Left colon (tissue), 2 donors: ENCODE measurements around the gene BMP8A. TPM values are rescaled to one million over a fixed set of nuclear protein-coding genes. Genes with fewer than 3 reads are reported as not detected.
"Not testable (repeated sequence)": the region's sequence is repeated elsewhere in the genome, so short reads cannot be mapped to it uniquely, and the experiment has no call there.

Experiments
- ATAC-seq: fragments of 200-7000 bp; cut with Tn5 transposase; one replicate; pipeline ENCODE4 v1.9.1; 2020; ENCODE audit warnings: mild to moderate bottlenecking, moderate library complexity
- DNase-seq, 2 donors: peaks; one replicate each; pipeline ENCODE4 v3.0.0-alpha.2; 2020
- intact Hi-C, 2 donors: fragments of 100-400 bp; cut with DNase I in 1 of 2; cut with micrococcal nuclease in 1 of 2; formaldehyde crosslinking; loops; one replicate each; pipeline versions ENCODE4 v1.11.2 to v1.14.0; 2022; cut with DNase I, micrococcal nuclease
- long read RNA-seq: library from polyadenylated mRNA; unstranded; transcript quantifications from one replicate; pipeline ENCODE4 v2.0.0, GENCODE V29; 2021
- total RNA-seq, 2 donors: library from RNA; stranded (reverse); fragmentation: NEBNext Ultra II Directional; extraction: Animal tissue kit (Norgen Biotek cat#: 25700); gene quantifications; one replicate each; pipeline ENCODE4 v1.2.1, GENCODE V29; 2021
- donor health status: DM: no; HTN: no; CAD: no.
- donor health status: DM: yes; HTN: yes; CAD: no.

The BMP8A gene
- total RNA-seq, result 1 to 10 TPM; 4.4 to 6.8 TPM
- long read RNA-seq, partial matches to known transcripts, result 2 of 4 reads
- long read RNA-seq, other reads (novel, unspliced or antisense), result 2 of 4 reads

DNA sequence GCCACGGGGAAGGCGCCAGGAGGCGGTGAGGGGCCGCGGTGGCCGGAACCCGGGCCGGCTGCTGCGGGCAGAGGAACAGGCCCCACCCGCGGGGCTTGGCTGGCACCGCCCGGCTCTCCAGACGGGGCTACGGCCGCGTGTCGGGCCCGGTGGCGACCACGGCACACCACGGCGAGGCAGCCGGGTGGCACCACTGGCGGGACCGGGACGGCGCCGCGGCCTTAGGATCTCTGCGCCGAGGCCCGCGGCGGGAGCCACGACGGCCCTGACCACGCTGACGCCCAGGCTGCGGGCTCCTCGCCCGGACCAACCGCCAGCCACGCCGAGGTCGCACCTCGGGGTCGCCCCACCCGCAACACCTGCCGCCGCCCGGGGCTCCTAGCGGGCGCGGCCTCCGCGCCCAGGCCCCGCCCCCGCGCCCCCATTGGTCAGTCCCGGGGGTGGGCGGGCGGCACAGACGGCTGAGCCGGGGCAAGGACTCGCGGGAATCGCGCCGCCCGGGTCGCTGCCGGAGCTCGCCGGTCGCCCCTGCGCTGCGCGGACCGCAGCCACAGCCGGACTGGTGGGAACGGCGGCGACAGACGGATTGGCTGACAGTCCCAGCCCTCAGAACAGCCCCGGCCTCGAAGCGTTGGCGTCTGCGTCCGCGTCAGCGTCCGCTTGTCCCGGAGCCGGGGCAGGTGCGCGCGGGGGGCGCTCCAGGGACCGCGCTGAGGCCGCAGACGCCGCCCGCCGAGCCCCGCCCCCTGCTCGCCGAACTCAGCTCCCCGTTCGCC, at the start of gene BMP8A:
Gene BMP8A, plus strand, starts transcription at position 491 of the 776 bp plus-strand sequence. CDS start 356 bp downstream, outside the sequence.
- DNase-seq, result peak; percentile 70 to 79
- intact Hi-C loops, result no loop called here
- peak; percentile 87 for ATAC-seq

DNA sequence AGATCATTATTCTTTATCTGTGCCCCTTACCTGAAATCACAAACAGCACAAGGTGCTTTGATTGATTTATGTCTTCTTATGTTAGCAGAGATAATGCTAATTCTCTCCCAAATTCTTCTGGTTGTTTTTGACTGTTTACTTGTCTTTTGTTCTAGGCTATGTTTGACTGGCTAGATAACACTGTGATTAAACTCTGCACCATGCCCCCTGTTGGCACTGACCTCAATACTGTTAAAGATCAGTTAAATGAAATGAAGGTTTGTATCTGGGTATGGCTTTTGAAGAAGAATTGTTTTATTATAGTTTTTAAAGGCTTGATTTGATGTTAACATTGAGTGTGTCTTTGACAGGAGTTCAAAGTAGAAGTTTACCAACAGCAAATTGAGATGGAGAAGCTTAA, 49.6 kb upstream of the BMP8A start:
- intact Hi-C loops, result no loop called here
- ATAC-seq (peak; percentile 53), DNase-seq (no peak)

DNA sequence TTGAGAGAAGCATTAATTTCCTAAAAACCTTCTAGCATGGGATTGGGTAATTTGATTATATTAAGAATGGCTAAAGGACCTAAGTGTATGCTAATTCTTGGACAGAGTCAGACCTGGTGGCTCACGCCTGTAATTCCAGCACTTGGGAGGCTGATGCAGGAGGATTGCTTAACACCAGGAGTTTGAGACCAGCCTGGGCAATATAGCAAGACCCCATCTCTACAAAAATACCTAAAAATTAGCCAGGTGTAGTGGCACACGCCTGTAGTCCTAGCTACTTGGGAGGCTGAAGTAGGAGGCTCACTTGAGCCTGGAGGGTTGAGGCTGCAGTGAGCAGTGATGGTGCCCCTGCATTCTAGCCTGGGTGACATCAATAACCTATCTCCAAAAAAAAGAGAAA, 45.9 kb upstream of the BMP8A start:
- no peak for DNase-seq
- ATAC-seq, result no peak
- intact Hi-C loops, result no loop called here

- no peak for DNase-seq
- ATAC-seq, result no peak
- intact Hi-C loops, result no loop called here
Observed at GRCh38 chr1:39446986-39447567, 44.4 kb upstream of the BMP8A start.

- peak; percentile 9 for ATAC-seq
- intact Hi-C loops, result not testable (repeated sequence)
Observed at GRCh38 chr1:39450041-39450440, 41.4 kb upstream of the BMP8A start.

GRCh38 chr1:39450956-39451606, 40.4 kb upstream of the BMP8A start:
- intact Hi-C loops, result no loop called here
- ATAC-seq (peak; percentile 24), DNase-seq (no peak)

More at GRCh38 chr1:39450041-39450440, 41.4 kb upstream of the BMP8A start:
- DNase-seq, result not testable (repeated sequence)

DNA sequence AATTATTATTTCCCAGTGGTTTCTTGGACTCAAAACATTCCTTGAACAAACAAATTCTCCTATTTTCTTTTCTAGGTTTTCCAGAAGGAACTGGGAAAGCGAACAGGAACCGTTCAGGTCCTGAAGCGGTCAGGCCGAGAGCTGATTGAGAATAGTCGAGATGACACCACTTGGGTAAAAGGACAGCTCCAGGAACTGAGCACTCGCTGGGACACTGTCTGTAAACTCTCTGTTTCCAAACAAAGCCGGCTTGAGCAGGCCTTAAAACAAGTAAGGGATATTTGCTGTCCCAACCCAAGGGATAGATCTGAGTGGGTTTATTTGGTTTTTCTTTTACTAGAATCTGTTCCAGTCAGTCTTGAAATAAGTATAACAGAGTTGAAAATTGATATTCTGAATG, 39.4 kb upstream of the BMP8A start:
- intact Hi-C loops, result no loop called here
- ATAC-seq, result no peak

GRCh38 chr1:39452540-39452939, 38.9 kb upstream of the BMP8A start:
- intact Hi-C loops, result no loop called here
- no peak for DNase-seq
- no peak for ATAC-seq

More for the DNA sequence above, 39.4 kb upstream of the BMP8A start:
- DNase-seq, result no peak

DNA sequence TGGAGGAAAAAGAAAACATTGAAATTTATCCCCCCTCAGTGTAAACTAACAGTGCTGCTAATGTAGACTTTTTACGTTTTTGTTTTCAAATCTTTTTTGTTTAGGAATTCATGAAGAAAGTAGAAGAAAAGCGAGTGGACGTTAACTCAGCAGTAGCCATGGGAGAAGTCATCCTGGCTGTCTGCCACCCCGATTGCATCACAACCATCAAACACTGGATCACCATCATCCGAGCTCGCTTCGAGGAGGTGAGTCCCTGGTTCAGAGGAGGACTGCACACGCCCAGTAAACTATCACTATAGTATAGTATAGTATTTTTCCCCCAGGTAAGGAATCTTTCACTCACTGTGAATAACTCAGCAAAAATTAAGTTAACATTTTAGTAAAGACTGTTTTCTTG, 37.8 kb upstream of the BMP8A start:
- DNase-seq (peak; percentile 20 to 41), ATAC-seq (no peak)
- intact Hi-C loops, result no loop called here

DNA sequence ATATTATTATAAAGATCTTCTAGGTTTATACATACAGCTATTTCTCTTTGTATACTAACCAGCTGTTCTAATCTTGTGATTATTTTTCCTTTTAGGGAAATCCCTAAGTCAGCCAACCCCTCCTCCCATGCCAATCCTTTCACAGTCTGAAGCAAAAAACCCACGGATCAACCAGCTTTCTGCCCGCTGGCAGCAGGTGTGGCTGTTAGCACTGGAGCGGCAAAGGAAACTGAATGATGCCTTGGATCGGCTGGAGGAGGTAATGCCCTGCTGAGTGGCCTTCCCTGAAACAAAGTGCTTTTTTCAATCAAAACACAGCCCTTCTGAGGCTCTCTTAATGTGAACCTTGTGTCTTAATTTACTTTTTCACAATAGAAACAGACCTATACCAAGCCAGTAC, 32.4 kb upstream of the BMP8A start:
- ATAC-seq (no peak), DNase-seq (no peak)
- intact Hi-C loops, result no loop called here

DNA sequence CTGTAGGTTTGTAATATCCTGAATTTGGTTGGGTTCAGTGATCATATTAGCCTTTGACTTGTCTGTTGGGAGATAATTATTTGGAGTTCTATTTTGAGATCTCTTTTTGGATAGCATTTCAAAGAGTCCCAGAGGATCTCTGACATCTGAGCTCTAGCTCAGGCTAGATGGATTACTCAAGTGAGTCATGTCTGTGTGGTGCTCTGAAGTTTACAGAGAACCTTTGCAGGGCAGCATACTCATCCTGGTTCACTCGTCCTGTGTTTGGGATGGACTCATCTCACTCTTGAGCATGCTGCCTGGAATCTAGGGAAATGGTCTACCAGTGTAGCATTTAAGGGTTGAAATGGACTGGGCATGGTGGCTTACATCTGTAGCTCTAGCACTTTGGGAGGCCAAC, 29.4 kb upstream of the BMP8A start:
- intact Hi-C loops, result no loop called here
- DNase-seq (no peak), ATAC-seq (no peak)

DNA sequence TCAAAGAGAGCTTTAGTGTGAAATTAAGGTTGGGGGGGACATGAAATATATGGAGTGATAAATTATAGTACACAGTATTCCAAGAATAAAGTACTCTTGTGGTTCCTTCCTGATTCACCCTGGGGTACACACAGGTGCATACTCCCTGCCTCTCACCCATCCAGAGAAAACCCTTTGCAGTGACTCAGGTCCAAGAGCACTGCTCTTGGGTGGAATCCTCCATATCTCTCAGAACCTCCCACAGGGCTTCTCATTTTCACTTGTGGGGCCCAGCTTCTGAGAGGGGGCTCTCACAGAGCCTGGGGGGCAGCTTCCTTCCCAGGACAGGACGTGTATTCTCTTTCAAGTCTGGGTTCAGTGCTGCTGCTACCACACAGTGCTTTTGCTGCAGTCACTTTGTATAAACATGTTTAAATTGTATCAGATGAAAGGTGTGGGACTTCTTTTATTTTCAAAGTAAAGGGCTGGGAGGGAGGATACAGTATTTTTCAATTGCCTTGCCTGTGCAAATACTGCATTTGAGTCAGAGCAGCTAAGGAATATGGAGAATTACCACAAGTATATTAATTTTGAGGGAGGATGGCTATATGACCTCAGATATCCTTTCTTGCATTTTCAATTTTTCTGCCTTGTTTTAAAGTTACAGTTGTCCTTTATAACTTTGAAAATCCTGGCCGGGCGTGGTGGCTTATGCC, 24.9 kb upstream of the BMP8A start:
- intact Hi-C loops, result no loop called here
- DNase-seq, result no peak
- ATAC-seq, result no peak

DNA sequence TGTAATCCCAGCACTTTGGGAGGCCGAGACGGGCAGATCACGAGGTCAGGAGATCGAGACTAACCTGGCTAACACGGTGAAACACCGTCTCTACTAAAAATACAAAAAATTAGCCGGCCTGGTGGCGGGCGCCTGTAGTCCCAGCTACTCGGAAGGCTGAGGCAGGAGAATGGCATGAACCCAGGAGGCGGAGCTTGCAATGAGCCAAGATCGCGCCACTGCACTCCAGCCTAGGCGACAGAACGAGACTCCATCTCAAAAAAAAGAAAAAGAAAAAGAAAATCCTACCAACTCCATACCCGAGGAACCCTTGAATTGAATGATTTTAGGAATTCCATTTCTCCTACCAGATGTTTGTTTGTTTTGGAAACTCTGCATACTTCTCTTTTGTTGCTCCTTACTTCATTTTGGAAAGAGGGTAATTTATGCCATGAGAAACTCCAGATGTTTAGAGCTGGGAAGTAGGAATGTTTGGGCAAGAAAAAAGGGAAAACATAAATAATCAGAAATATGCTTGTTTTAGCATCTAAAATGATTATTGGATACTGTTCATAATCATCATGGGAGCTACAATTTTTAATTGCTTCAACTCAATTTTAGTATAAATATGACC, 24.2 kb upstream of the BMP8A start:
- intact Hi-C loops, result not testable (repeated sequence)

GRCh38 chr1:39469150-39469549, 22.3 kb upstream of the BMP8A start:
- ATAC-seq, result no peak
- intact Hi-C loops, result no loop called here
- DNase-seq, result no peak

More for the DNA sequence above, 24.2 kb upstream of the BMP8A start:
- not testable (repeated sequence) for DNase-seq, ATAC-seq

- no peak for DNase-seq
- intact Hi-C loops, result no loop called here
- no peak for ATAC-seq
Observed at GRCh38 chr1:39470040-39470439, 21.4 kb upstream of the BMP8A start.

DNA sequence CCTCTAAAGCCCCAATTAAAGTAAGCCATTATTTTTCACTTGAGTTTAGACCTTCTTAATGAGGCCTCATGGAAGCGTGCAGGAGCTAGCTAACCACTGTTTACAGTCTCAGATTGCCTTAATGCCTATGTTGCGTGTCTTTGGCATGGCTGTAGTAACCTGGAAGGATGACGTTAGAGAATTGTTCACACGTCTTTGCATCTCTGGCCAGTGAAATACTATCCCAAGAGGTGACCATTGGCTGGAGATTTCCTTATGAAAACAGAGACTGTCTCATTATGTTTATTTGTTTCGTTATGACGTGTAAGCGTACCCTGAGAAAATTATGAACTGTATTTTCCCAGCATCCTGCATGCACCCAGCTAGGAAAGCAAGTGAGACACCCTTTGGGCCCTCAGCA, 18.6 kb upstream of the BMP8A start:
- ATAC-seq (no peak), DNase-seq (no peak)
- intact Hi-C loops, result no loop called here

- intact Hi-C loops, result no loop called here
- DNase-seq, result no peak
Observed at GRCh38 chr1:39473324-39473723, 18.1 kb upstream of the BMP8A start.

DNA sequence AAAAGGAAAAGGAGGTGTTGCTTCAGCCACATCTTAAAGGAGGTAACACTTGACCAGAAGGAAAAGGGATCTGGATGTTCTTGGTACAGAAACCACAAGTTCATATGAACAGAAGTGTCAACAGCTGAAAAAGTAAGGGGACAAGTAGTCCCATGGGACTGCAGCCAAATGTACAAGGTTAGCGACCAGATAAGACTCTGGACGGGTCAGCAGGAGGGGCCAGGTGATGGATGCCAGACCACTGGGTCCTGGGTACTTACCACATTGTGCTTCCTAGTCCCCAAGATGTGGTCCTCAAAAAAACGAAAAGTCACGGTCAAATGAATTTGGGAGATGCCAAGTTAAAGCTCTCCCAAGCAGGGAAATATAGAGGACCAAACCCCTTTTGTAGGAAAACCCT, 16.6 kb upstream of the BMP8A start:
- ATAC-seq (no peak), DNase-seq (no peak)
- intact Hi-C loops, result no loop called here

More at GRCh38 chr1:39473324-39473723, 18.1 kb upstream of the BMP8A start:
- ATAC-seq, result no peak

DNA sequence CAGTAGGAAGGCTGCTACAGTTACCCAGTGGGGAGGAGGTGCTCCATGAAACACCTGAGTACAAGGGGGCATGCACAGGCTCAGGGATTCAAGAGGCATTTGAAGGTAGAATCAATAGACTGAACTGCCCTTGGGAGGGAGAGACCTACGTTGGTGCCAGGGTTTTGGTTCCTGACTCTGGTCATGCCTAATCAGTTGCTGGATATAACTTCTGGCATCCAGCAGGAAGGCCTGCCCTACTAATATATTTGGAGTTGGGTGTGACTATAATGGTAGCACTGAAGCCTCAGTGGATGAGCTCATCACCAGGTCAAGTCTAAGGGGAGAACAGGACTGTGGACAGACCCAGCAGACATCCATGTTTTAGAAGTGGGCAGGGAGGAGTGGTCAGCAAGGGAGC, 15.9 kb upstream of the BMP8A start:
- intact Hi-C loops, ATAC-seq: not testable (repeated sequence)

More for the DNA sequence above, 15.9 kb upstream of the BMP8A start:
- not testable (repeated sequence) for DNase-seq
